GM23338 (cell line): Measurements from ENCODE around the gene SLC39A11. TPM values are rescaled to one million over a fixed set of nuclear protein-coding genes. Genes with fewer than 3 reads are reported as not detected.

Source experiments
- ATAC-seq: fragments of 200-7000 bp; cut with Tn5 transposase; 3 replicates; pipeline ENCODE4 v1.9.1; 2020
- DNase-seq: peaks from one replicate; pipeline ENCODE4 v3.0.0-alpha.2; 2015; ENCODE audit warnings: low spot score
- H2AFZ ChIP-seq: fragments of 200-600 bp; sonication (generic); 2 replicates; pipeline ENCODE4 v1.8.0; 2016; ENCODE audit warnings: antibody characterized with exemption, mild to moderate bottlenecking, moderate library complexity
- H3F3A ChIP-seq: fragments of 200-600 bp; sonication (generic); replicated peaks from 2 replicates; pipeline ENCODE4 v1.8.0; 2017; ENCODE audit warnings: antibody characterized with exemption, mixed run types, low read depth
- H3K27ac ChIP-seq: fragments of 200-600 bp; sonication (generic); 2 replicates; pipeline ENCODE4 v1.6.1; 2016; ENCODE audit warnings: low read depth
- H3K27me3 ChIP-seq: fragments of 200-600 bp; sonication (generic); 2 replicates; pipeline ENCODE4 v1.8.0; 2016; ENCODE audit warnings: mild to moderate bottlenecking, mixed run types, moderate library complexity; ENCODE audit not compliant: insufficient read depth
- H3K36me3 ChIP-seq: fragments of 200-600 bp; sonication (generic); 2 replicates; pipeline ENCODE4 v1.8.0; 2016; ENCODE audit warnings: mild to moderate bottlenecking; ENCODE audit not compliant: insufficient read depth
- H3K4me1 ChIP-seq: fragments of 200-600 bp; sonication (generic); 2 replicates; pipeline ENCODE4 v1.8.0; 2016; ENCODE audit warnings: mild to moderate bottlenecking, moderate library complexity; ENCODE audit not compliant: insufficient read depth
- H3K4me2 ChIP-seq: fragments of 200-600 bp; sonication (generic); 2 replicates; pipeline ENCODE4 v1.7.1; 2017; ENCODE audit warnings: mixed run types
- H3K4me3 ChIP-seq: fragments of 200-600 bp; sonication (generic); 2 replicates; pipeline ENCODE4 v1.6.1; 2016; ENCODE audit warnings: mixed run types
- H3K79me2 ChIP-seq: fragments of 200-600 bp; sonication (generic); replicated peaks from 2 replicates; pipeline ENCODE4 v1.8.0; 2017; ENCODE audit warnings: mild to moderate bottlenecking; ENCODE audit not compliant: insufficient read depth
- H3K9me2 ChIP-seq: fragments of 200-600 bp; sonication (generic); 2 replicates; pipeline ENCODE4 v1.8.0; 2017; ENCODE audit not compliant: insufficient read depth
- H4K20me1 ChIP-seq: fragments of 200-600 bp; sonication (generic); replicated peaks from 2 replicates; pipeline ENCODE4 v1.8.0; 2017; ENCODE audit warnings: mild to moderate bottlenecking; ENCODE audit not compliant: insufficient read depth
- H3K27ac Mint-ChIP-seq: 2 replicates; pipeline ENCODE4 v1.8.0; 2020; ENCODE audit warnings: inconsistent platforms, mild to moderate bottlenecking, moderate library complexity, mixed read lengths
- H3K27me3 Mint-ChIP-seq: 3 replicates; pipeline ENCODE4 v1.8.0; 2022; ENCODE audit warnings: low read depth, mild to moderate bottlenecking, moderate library complexity, mixed read lengths, inconsistent platforms; ENCODE audit not compliant: insufficient read depth, poor library complexity
- H3K36me3 Mint-ChIP-seq: 3 replicates; pipeline ENCODE4 v1.8.0; 2021; ENCODE audit warnings: low read depth, mild to moderate bottlenecking, inconsistent platforms, moderate library complexity, mixed read lengths
- H3K4me1 Mint-ChIP-seq: 3 replicates; pipeline ENCODE4 v1.8.0; 2020; ENCODE audit warnings: mild to moderate bottlenecking, inconsistent platforms, mixed read lengths
- H3K4me3 Mint-ChIP-seq: 3 replicates; pipeline ENCODE4 v1.8.0; 2021; ENCODE audit warnings: moderate library complexity, mild to moderate bottlenecking, inconsistent platforms, mixed read lengths
- H3K9me3 Mint-ChIP-seq: 3 replicates; pipeline ENCODE4 v1.8.0; 2020; ENCODE audit warnings: moderate library complexity, mild to moderate bottlenecking, inconsistent platforms, mixed read lengths
- CREB1 ChIP-seq: fragments of 250-450 bp; sonication (Bioruptor Pico); IDR thresholded peaks from 2 replicates; pipeline ENCODE4 v1.5.0; 2020; ENCODE audit warnings: low read depth, mild to moderate bottlenecking, moderate library complexity
- EZH2 ChIP-seq: fragments of 200-600 bp; sonication (generic); IDR thresholded peaks from one replicate; pipeline ENCODE4 v1.8.0; 2017; ENCODE audit warnings: antibody characterized with exemption, mild to moderate bottlenecking, low read depth; ENCODE audit not compliant: unreplicated experiment
- JUNB ChIP-seq: IDR thresholded peaks from one replicate; pipeline ENCODE4 v1.6.1; 2016; ENCODE audit warnings: antibody characterized with exemption; ENCODE audit not compliant: unreplicated experiment
- NANOG ChIP-seq: IDR thresholded peaks from 2 replicates; pipeline ENCODE4 v1.6.1; 2016; ENCODE audit warnings: antibody characterized with exemption, borderline replicate concordance
- STAT1 ChIP-seq: IDR thresholded peaks from one replicate; pipeline ENCODE4 v1.6.1; 2016; ENCODE audit warnings: antibody characterized with exemption; ENCODE audit not compliant: unreplicated experiment
- ZNF114 ChIP-seq: fragments of 250-450 bp; sonication (Bioruptor Pico); IDR thresholded peaks from 2 replicates; pipeline ENCODE4 v1.5.0; 2020; ENCODE audit warnings: mild to moderate bottlenecking, moderate library complexity
- ZNF331 ChIP-seq: fragments of 250-450 bp; sonication (Bioruptor Pico); IDR thresholded peaks from 2 replicates; pipeline ENCODE4 v1.5.0; 2020; ENCODE audit warnings: low read depth, mild to moderate bottlenecking, moderate library complexity
- polyA plus RNA-seq: library from polyadenylated mRNA; unstranded; fragments of >200 nt; fragmentation: Nextera tagmentation; extraction: Ambion mirVana; gene quantifications from 2 replicates; pipeline ENCODE4 v1.2.1, GENCODE V29; 2016
- total RNA-seq: library from RNA; depleted of rRNA; stranded (reverse); fragments of >200 nt; shearing (Covaris generic); gene quantifications from 2 replicates; pipeline ENCODE4 v1.2.3, GENCODE V29; 2014
- TF ChIP-seq, protein P1 (sequence below): IDR thresholded peaks from one replicate; pipeline ENCODE4 v1.6.1; 2018; ENCODE audit warnings: antibody characterized with exemption; ENCODE audit not compliant: unreplicated experiment
- TF ChIP-seq, protein P2 (sequence below): IDR thresholded peaks from 2 replicates; pipeline ENCODE4 v1.6.1; 2016; ENCODE audit warnings: antibody characterized with exemption
- TF ChIP-seq, protein P3 (sequence below): fragments of 250-450 bp; sonication (Bioruptor Pico); IDR thresholded peaks from 2 replicates; pipeline ENCODE4 v1.5.0; 2020; ENCODE audit warnings: mild to moderate bottlenecking, moderate library complexity

The SLC39A11 gene
- total and polyA plus RNA-seq, 2 experiments from 2014 or later = 10.8 to 18.1 TPM

DNA sequence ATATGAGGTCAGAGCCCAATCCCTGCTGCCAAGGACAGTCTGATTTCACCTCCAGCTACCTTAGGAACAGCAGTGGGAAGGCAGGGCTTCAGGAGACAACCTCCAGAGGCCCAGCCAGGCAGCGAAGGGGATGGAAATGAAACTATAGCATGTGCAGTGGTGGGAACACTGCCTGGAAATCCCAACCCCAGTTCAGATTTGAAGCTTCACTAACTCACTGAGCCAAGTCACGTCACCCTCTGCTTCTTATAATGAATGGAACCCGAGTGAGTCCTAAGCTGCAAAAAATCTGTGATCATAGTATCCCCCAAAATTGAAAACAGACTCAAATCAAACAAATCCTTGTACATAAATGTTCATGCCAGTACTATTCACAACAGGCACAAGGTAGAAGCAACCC is 36.0 kb upstream of the SLC39A11 start:
- Mint-ChIP-seq H3K9me3 (no peaks in the 10 kb centered on the region), H3K4me3 (no peak overlapping the region), H3K4me1 (peaks cover 14% of the 10 kb centered on the region), H3K36me3 (no peaks in the 10 kb centered on the region), H3K27ac (no peak overlapping the region), H3K27me3 (peaks cover 3% of the 10 kb centered on the region)
- no peaks in the 10 kb centered on the region for H3K36me3 ChIP-seq
- H3K27ac ChIP-seq = no peak overlapping the region
- DNase-seq (no peak), ATAC-seq (no peak)
- H3K79me2 ChIP-seq = no peaks in the 10 kb centered on the region
- H2AFZ ChIP-seq = no peak overlapping the region
- no peak overlapping the region for H3K4me3 ChIP-seq
- no peaks in the 10 kb centered on the region for H3K9me2 ChIP-seq
- no peaks in the 10 kb centered on the region for H3K27me3 ChIP-seq
- peaks cover 17% of the 10 kb centered on the region for H3K4me1 ChIP-seq
- no peak for TF ChIP-seq STAT1
- TF ChIP-seq, protein P1, sequence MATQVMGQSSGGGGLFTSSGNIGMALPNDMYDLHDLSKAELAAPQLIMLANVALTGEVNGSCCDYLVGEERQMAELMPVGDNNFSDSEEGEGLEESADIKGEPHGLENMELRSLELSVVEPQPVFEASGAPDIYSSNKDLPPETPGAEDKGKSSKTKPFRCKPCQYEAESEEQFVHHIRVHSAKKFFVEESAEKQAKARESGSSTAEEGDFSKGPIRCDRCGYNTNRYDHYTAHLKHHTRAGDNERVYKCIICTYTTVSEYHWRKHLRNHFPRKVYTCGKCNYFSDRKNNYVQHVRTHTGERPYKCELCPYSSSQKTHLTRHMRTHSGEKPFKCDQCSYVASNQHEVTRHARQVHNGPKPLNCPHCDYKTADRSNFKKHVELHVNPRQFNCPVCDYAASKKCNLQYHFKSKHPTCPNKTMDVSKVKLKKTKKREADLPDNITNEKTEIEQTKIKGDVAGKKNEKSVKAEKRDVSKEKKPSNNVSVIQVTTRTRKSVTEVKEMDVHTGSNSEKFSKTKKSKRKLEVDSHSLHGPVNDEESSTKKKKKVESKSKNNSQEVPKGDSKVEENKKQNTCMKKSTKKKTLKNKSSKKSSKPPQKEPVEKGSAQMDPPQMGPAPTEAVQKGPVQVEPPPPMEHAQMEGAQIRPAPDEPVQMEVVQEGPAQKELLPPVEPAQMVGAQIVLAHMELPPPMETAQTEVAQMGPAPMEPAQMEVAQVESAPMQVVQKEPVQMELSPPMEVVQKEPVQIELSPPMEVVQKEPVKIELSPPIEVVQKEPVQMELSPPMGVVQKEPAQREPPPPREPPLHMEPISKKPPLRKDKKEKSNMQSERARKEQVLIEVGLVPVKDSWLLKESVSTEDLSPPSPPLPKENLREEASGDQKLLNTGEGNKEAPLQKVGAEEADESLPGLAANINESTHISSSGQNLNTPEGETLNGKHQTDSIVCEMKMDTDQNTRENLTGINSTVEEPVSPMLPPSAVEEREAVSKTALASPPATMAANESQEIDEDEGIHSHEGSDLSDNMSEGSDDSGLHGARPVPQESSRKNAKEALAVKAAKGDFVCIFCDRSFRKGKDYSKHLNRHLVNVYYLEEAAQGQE = no peak
- no peak for TF ChIP-seq EZH2
- no peak for TF ChIP-seq NANOG
- TF ChIP-seq JUNB = no peak
- no peak for TF ChIP-seq CREB1 (CRISPR knock-in tag)
- no peak for TF ChIP-seq ZNF331
- TF ChIP-seq, protein P2, sequence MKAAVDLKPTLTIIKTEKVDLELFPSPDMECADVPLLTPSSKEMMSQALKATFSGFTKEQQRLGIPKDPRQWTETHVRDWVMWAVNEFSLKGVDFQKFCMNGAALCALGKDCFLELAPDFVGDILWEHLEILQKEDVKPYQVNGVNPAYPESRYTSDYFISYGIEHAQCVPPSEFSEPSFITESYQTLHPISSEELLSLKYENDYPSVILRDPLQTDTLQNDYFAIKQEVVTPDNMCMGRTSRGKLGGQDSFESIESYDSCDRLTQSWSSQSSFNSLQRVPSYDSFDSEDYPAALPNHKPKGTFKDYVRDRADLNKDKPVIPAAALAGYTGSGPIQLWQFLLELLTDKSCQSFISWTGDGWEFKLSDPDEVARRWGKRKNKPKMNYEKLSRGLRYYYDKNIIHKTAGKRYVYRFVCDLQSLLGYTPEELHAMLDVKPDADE = no peak
- TF ChIP-seq, protein P3, sequence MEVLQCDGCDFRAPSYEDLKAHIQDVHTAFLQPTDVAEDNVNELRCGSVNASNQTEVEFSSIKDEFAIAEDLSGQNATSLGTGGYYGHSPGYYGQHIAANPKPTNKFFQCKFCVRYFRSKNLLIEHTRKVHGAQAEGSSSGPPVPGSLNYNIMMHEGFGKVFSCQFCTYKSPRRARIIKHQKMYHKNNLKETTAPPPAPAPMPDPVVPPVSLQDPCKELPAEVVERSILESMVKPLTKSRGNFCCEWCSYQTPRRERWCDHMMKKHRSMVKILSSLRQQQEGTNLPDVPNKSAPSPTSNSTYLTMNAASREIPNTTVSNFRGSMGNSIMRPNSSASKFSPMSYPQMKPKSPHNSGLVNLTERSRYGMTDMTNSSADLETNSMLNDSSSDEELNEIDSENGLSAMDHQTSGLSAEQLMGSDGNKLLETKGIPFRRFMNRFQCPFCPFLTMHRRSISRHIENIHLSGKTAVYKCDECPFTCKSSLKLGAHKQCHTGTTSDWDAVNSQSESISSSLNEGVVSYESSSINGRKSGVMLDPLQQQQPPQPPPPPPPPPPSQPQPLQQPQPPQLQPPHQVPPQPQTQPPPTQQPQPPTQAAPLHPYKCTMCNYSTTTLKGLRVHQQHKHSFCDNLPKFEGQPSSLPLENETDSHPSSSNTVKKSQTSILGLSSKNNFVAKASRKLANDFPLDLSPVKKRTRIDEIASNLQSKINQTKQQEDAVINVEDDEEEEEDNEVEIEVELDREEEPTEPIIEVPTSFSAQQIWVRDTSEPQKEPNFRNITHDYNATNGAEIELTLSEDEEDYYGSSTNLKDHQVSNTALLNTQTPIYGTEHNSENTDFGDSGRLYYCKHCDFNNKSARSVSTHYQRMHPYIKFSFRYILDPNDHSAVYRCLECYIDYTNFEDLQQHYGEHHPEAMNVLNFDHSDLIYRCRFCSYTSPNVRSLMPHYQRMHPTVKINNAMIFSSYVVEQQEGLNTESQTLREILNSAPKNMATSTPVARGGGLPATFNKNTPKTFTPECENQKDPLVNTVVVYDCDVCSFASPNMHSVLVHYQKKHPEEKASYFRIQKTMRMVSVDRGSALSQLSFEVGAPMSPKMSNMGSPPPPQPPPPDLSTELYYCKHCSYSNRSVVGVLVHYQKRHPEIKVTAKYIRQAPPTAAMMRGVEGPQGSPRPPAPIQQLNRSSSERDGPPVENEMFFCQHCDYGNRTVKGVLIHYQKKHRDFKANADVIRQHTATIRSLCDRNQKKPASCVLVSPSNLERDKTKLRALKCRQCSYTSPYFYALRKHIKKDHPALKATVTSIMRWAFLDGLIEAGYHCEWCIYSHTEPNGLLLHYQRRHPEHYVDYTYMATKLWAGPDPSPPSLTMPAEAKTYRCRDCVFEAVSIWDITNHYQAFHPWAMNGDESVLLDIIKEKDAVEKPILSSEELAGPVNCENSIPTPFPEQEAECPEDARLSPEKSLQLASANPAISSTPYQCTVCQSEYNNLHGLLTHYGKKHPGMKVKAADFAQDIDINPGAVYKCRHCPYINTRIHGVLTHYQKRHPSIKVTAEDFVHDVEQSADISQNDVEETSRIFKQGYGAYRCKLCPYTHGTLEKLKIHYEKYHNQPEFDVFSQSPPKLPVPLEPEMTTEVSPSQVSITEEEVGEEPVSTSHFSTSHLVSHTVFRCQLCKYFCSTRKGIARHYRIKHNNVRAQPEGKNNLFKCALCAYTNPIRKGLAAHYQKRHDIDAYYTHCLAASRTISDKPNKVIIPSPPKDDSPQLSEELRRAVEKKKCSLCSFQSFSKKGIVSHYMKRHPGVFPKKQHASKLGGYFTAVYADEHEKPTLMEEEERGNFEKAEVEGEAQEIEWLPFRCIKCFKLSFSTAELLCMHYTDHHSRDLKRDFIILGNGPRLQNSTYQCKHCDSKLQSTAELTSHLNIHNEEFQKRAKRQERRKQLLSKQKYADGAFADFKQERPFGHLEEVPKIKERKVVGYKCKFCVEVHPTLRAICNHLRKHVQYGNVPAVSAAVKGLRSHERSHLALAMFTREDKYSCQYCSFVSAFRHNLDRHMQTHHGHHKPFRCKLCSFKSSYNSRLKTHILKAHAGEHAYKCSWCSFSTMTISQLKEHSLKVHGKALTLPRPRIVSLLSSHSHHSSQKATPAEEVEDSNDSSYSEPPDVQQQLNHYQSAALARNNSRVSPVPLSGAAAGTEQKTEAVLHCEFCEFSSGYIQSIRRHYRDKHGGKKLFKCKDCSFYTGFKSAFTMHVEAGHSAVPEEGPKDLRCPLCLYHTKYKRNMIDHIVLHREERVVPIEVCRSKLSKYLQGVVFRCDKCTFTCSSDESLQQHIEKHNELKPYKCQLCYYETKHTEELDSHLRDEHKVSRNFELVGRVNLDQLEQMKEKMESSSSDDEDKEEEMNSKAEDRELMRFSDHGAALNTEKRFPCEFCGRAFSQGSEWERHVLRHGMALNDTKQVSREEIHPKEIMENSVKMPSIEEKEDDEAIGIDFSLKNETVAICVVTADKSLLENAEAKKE = no peak
- TF ChIP-seq ZNF114 (CRISPR knock-in tag) = no peak
- no peaks in the 10 kb centered on the region for H3F3A ChIP-seq
- H3K4me2 ChIP-seq = no peak overlapping the region
- H4K20me1 ChIP-seq = no peaks in the 10 kb centered on the region
